ES-I3 (cell line): Measurements from ENCODE around the gene THNSL1.

ENCODE experiments used
- H3K36me3 ChIP-seq: 2 replicates; pipeline ENCODE4 v1.6.1; 2013; ENCODE audit warnings: mild to moderate bottlenecking, low read length, control low read depth, moderate library complexity; ENCODE audit not compliant: insufficient read depth
- H3K4me1 ChIP-seq: 2 replicates; pipeline ENCODE4 v1.6.1; 2013; ENCODE audit warnings: mild to moderate bottlenecking, control low read depth, low read length; ENCODE audit not compliant: insufficient read depth
- H3K9ac ChIP-seq: 2 replicates; pipeline ENCODE4 v1.6.1; 2013; ENCODE audit warnings: low read depth, mild to moderate bottlenecking, low read length, moderate library complexity
- H3K9me3 ChIP-seq: 2 replicates; pipeline ENCODE4 v1.6.1; 2013; ENCODE audit warnings: mild to moderate bottlenecking, low read length, moderate library complexity; ENCODE audit not compliant: control insufficient read depth, insufficient read depth

The THNSL1 gene

GRCh38 chr10:25023278-25023677, 6.9 kb downstream of the THNSL1 start:
- Histone ChIP-seq H3K36me3 (no peaks in the 10 kb centered on the region), H3K4me1 (no peaks in the 10 kb centered on the region), H3K9me3 (no peaks in the 10 kb centered on the region), H3K9ac (no peak overlapping the region)

DNA sequence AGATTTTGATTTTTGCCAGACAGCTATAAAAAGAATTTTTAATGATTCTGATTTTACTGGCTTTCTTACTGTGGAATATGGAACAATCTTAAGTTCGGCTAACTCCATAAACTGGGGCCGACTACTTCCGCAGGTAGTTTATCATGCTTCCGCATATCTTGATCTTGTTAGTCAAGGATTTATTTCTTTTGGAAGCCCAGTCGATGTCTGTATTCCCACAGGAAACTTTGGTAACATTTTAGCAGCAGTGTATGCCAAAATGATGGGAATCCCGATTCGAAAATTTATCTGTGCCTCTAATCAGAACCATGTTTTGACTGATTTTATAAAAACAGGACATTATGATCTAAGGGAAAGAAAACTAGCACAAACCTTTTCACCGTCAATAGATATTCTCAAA, 8.1 kb downstream of the THNSL1 start:
- Histone ChIP-seq H3K9me3 (no peaks in the 10 kb centered on the region), H3K4me1 (no peaks in the 10 kb centered on the region), H3K36me3 (no peaks in the 10 kb centered on the region), H3K9ac (no peak overlapping the region)

DNA sequence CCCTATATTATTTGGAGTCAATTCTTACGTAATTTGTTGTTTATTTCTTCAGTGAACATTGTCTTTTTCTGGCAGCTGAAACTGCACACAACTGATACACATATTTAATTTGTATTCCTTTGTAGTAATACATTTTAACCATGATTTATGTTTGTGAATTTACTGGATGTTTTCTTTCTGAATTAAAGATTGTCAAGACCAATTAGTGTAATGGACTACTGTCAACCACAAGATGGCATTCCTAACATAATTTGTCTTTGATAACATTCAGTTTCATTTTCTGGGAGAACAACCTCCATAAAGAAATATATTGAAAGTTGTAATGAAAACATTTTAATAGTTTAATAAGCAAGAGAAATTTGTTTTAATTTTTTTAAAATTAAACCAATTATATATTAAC, 10.1 kb downstream of the THNSL1 start:
- Histone ChIP-seq H3K4me1 (no peaks in the 10 kb centered on the region), H3K9me3 (no peaks in the 10 kb centered on the region), H3K9ac (no peak overlapping the region), H3K36me3 (no peaks in the 10 kb centered on the region)

DNA sequence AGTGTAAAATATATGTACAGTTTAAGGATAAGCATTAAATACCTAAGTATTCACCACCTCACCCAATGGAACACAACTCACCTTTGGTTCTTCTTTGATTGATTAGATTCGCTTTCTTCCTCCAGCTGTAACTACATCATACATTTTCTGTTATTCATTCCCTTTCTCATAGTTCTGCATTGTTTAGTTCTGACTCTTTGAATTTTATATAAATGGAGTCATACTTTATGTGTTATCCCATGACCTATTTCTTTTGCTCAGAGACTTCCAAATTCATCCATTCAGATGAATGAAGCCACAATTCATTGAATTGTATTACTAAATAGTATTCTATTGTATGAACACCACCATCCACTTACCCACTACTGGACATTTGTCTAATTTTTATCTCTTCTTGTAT, 12.3 kb downstream of the THNSL1 start:
- H3K4me1 ChIP-seq, result no peaks in the 10 kb centered on the region
- no peak overlapping the region for H3K9ac ChIP-seq
- no peaks in the 10 kb centered on the region for H3K36me3 ChIP-seq
- no peaks in the 10 kb centered on the region for H3K9me3 ChIP-seq

DNA sequence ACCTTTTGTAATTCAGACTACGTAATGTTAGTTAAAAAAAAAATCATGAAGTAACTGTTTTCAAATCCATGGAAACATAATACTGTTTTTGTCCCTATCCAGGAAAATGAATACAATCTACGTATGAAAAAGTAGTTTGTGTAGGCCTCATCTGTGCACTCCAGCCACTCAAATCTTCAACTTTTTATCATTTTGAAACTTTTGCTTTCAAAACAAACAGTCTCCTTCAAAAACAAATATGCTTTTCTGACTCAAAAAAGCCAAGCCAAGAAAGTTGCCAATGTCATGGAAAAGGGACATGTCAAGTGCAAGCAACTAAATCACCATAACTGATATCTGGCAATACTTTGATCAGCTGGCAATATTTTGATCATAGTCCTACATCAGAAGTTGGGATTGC, 13.1 kb downstream of the THNSL1 start:
- Histone ChIP-seq H3K4me1 (no peaks in the 10 kb centered on the region), H3K36me3 (no peaks in the 10 kb centered on the region), H3K9me3 (no peaks in the 10 kb centered on the region), H3K9ac (no peak overlapping the region)

- Histone ChIP-seq H3K4me1 (no peaks in the 10 kb centered on the region), H3K9ac (no peak overlapping the region), H3K36me3 (no peaks in the 10 kb centered on the region), H3K9me3 (no peaks in the 10 kb centered on the region)
Measured at GRCh38 chr10:25036381-25036780, 20.0 kb downstream of the THNSL1 start.

GRCh38 chr10:25038325-25038724, 21.9 kb downstream of the THNSL1 start:
- no peak overlapping the region for H3K9ac ChIP-seq
- no peaks in the 10 kb centered on the region for H3K9me3 ChIP-seq
- no peaks in the 10 kb centered on the region for H3K4me1 ChIP-seq
- no peaks in the 10 kb centered on the region for H3K36me3 ChIP-seq

GRCh38 chr10:25039531-25039930, 23.1 kb downstream of the THNSL1 start:
- H3K9me3 ChIP-seq, result no peaks in the 10 kb centered on the region
- no peaks in the 10 kb centered on the region for H3K36me3 ChIP-seq
- H3K4me1 ChIP-seq, result no peaks in the 10 kb centered on the region
- no peak overlapping the region for H3K9ac ChIP-seq

GRCh38 chr10:25046641-25047040, 30.2 kb downstream of the THNSL1 start:
- peaks cover 4% of the 10 kb centered on the region; the same call in 1 of the 2 replicates for H3K9me3 ChIP-seq
- H3K4me1 ChIP-seq, result no peaks in the 10 kb centered on the region
- no peak overlapping the region for H3K9ac ChIP-seq
- H3K36me3 ChIP-seq, result no peaks in the 10 kb centered on the region

DNA sequence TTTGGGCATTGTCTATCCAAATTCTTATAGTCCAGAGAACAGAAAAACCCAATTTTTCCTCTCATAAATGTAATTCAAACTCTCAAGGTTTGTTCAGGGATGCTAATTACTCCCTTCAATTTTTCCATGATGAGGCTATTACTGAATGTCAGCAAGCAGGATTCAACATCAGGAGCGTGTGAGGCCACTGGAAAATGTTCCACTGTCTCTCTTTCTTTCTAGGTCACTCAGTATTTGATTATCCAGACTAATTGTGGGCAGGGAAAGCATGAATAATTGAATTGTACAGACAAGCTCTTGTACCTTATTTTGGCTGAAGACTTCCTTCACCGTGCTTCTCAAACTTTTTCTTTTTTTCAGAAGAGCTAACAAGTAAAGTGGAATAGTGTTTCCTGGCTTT, 30.7 kb downstream of the THNSL1 start:
- H3K9me3 ChIP-seq, result peaks cover 4% of the 10 kb centered on the region; the same call in 1 of the 2 replicates
- H3K9ac ChIP-seq, result no peak overlapping the region
- H3K4me1 ChIP-seq, result no peaks in the 10 kb centered on the region

DNA sequence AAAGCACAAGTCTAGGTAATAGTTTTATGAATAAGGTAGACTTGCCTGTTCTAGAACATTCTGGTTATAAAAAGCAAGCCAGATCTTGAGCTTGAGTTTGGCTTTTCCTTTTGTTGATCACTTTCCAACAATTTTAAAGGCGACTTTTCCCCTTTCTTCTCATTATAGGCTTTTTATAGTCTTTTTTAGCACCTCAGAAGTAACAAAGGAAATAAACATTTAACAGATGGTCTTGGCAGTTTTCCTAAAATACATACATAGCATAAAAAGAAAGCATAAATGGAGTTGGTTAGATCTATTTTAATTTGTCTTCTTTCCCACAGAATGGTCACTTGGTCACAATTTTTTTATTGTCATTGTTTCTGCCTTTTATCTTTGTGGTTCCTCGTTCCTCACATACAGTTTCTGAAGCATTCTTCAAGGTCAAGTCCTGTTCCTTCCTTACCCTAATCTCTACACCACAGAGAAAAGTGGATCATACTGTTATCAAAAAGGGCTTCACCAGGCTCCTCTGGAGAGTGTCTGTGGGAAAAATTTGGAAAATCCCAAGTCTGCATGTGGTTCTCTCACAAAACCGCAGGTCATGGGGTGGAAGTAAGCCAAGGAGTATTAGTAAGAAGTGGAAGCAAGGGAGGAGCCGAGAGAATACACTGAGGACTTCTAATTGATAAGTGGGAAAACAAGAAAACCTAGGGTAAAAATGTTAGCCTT, 31.3 kb downstream of the THNSL1 start:
- H3K36me3 ChIP-seq, result no peaks in the 10 kb centered on the region
- no peak overlapping the region for H3K9ac ChIP-seq
- peaks cover 4% of the 10 kb centered on the region; the same call in 1 of the 2 replicates for H3K9me3 ChIP-seq
- H3K4me1 ChIP-seq, result no peaks in the 10 kb centered on the region

More for the DNA sequence above, 30.7 kb downstream of the THNSL1 start:
- H3K36me3 ChIP-seq, result no peaks in the 10 kb centered on the region

DNA sequence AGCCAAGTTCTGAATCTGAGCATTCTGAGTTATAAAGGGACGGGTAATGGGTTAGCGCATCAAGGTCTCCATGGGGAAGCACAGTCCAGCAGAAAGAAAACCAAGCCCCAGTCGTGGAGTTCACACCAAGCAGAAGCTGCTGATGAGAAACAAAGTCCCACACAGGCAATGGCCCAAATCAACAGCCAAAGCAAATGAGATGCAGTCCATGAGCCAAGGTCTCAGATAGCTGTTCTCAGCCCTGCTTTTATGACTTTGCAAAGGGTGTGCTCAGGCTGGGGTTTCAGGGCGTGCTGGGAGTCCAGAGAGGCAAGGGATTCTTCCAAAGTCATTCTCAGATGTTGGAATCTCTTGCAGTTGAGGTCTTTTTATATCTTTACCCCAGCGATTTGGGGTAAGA, 32.0 kb downstream of the THNSL1 start:
- Histone ChIP-seq H3K9me3 (peaks cover 4% of the 10 kb centered on the region; the same call in 1 of the 2 replicates), H3K36me3 (no peaks in the 10 kb centered on the region), H3K4me1 (no peaks in the 10 kb centered on the region), H3K9ac (no peak overlapping the region)

- peaks cover 4% of the 10 kb centered on the region; the same call in 1 of the 2 replicates for H3K9me3 ChIP-seq
- no peaks in the 10 kb centered on the region for H3K4me1 ChIP-seq
- no peaks in the 10 kb centered on the region for H3K36me3 ChIP-seq
- no peak overlapping the region for H3K9ac ChIP-seq
Measured at GRCh38 chr10:25049966-25050365, 33.6 kb downstream of the THNSL1 start.

DNA sequence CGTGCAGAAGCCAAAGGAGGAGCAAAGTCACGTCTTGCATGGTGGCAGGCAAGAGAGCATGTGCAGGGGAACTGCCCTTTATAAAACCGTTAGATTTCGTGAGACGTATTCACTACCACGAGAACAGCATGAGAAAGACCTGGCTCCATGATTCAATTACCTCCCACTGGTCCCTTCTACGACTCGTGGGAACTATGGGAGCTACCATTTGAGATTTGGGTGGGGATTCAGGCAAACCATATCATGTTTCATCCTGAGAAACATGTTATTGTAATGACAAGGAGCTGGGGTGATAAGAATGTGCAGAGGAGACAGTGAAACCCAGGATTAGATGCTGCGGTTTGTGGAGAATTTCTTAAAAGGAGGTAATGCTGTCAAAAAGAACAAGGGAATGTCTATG, 34.0 kb downstream of the THNSL1 start:
- Histone ChIP-seq H3K36me3 (no peaks in the 10 kb centered on the region), H3K9ac (no peak overlapping the region), H3K9me3 (peaks cover 4% of the 10 kb centered on the region; the same call in 1 of the 2 replicates), H3K4me1 (no peaks in the 10 kb centered on the region)

DNA sequence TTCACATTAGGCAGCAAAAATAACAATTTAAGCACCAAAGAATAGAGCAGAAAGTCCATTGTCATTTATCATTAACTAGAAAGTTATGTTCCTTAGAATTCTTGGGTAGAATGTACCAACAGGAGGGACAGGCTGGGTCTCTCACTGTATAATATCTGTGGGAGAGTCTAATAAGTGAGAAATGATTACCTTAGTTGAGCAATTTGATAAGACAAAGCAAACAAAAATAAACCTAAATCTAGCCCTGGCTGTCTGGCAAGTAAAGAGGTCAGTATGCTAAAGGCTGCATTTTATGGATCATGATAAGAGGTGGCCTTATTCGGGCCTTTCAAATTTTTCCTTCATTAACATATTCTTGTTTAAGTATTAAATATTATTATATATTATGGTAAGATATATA, 35.6 kb downstream of the THNSL1 start:
- Histone ChIP-seq H3K9ac (no peak overlapping the region), H3K36me3 (no peaks in the 10 kb centered on the region), H3K9me3 (peaks cover 4% of the 10 kb centered on the region; the same call in 1 of the 2 replicates), H3K4me1 (no peaks in the 10 kb centered on the region)
